ENCODE results near the gene ABCA7. TPM values are rescaled to one million over a fixed set of nuclear protein-coding genes. Genes with fewer than 3 reads are reported as not detected.

ABCA7 gene
- total and polyA plus RNA-seq, 4 donors, result 3.0 to 60.9 (median 4.8) TPM

DNA sequence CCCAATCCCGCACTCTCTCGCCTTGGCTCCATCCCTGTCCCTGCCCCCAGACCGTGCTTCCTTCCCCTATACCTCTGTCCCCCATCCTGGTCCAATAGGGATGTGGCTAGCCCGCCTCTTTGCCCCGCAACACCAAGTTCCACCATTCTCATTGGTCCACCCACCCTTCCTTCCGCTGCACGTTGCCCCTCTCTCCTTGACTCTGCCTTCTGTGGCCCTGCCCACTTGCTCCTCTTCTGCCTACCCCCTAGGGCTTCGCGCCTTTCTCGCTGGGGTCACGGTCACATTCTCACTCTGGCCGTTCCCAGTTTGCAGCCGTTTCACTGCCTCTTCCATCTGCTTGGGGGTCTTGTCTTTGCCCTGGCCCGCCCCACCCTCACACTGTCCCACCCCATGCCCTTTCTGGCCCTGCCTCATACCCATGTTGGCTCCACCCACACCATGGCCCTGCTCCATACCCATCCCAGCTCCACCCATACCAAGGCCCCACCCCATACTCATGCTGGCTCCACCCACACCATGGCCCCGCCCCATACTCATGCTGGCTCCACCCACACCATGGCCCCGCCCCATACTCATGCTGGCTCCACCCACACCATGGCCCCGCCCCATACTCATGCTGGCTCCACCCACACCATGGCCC, 22.6 kb downstream of the ABCA7 start:
- TF ChIP-seq GABPA (IDR thresholded peaks at IDR 0.05 in 1 of 2, conservative IDR thresholded peaks at IDR 0.05 in 1 of 2), result no peak
- TF ChIP-seq, protein P1, sequence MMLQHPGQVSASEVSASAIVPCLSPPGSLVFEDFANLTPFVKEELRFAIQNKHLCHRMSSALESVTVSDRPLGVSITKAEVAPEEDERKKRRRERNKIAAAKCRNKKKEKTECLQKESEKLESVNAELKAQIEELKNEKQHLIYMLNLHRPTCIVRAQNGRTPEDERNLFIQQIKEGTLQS (IDR thresholded peaks at IDR 0.05), result no peak
- TF ChIP-seq NR2F2 (IDR thresholded peaks at IDR 0.05), result no peak
- TF ChIP-seq HNF4A (conservative IDR thresholded peaks at IDR 0.05), result no peak
- no peak for TF ChIP-seq SP1 (IDR thresholded peaks at IDR 0.05)
- TF ChIP-seq JUND (IDR thresholded peaks at IDR 0.05), result no peak
- no peak for TF ChIP-seq YY1 (IDR thresholded peaks at IDR 0.05)
- no peak for TF ChIP-seq MAX (IDR thresholded peaks at IDR 0.05)
- TF ChIP-seq, protein P2, sequence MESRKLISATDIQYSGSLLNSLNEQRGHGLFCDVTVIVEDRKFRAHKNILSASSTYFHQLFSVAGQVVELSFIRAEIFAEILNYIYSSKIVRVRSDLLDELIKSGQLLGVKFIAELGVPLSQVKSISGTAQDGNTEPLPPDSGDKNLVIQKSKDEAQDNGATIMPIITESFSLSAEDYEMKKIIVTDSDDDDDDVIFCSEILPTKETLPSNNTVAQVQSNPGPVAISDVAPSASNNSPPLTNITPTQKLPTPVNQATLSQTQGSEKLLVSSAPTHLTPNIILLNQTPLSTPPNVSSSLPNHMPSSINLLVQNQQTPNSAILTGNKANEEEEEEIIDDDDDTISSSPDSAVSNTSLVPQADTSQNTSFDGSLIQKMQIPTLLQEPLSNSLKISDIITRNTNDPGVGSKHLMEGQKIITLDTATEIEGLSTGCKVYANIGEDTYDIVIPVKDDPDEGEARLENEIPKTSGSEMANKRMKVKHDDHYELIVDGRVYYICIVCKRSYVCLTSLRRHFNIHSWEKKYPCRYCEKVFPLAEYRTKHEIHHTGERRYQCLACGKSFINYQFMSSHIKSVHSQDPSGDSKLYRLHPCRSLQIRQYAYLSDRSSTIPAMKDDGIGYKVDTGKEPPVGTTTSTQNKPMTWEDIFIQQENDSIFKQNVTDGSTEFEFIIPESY (IDR thresholded peaks at IDR 0.05), result no peak
- TF ChIP-seq RXRA (IDR thresholded peaks at IDR 0.05), result no peak
- no peak for TF ChIP-seq TAF1 (conservative IDR thresholded peaks at IDR 0.05)
- no peak for TF ChIP-seq FOXA2 (IDR thresholded peaks at IDR 0.05)
- TF ChIP-seq REST (IDR thresholded peaks at IDR 0.05), result no peak
- TF ChIP-seq RAD21 (IDR thresholded peaks at IDR 0.05), result no peak
- TF ChIP-seq HNF4G (IDR thresholded peaks at IDR 0.05), result no peak
- no peak for TF ChIP-seq EGR1 (IDR thresholded peaks at IDR 0.05; ENCODE audit: low read depth in 2 of 2)
- no peak for TF ChIP-seq FOXA1 (IDR thresholded peaks at IDR 0.05)
- TF ChIP-seq CTCF (IDR thresholded peaks at IDR 0.05; ENCODE audit: low read depth, low read length, missing input control), result no peak
- Histone ChIP-seq H3K9me3 (ENCODE audit: control insufficient read depth in 4 of 4, low read length in 3 of 4) (peaks cover 0 to 7% (median 0%) of the 10 kb centered on the region in 4 donors), H3K4me3 (ENCODE audit: low read depth in 1 of 3, low read length in 3 of 3) (no peak overlapping the region), H3K4me1 (ENCODE audit: control insufficient read depth in 4 of 4, insufficient read depth in 4 of 4, low read length in 3 of 4) (peaks cover 2 to 21% (median 8%) of the 10 kb centered on the region in 4 donors), H3K27me3 (ENCODE audit: control insufficient read depth in 4 of 4, insufficient read depth in 4 of 4, low read length in 3 of 4) (no peaks in the 10 kb centered on the region), H3K36me3 (ENCODE audit: control insufficient read depth in 4 of 4, insufficient read depth in 3 of 4, low read depth in 1 of 4, low read length in 3 of 4) (no peaks in the 10 kb centered on the region), H3K27ac (ENCODE audit: low read depth in 1 of 2, low read length in 2 of 2) (no peak overlapping the region), H3K9ac (ENCODE audit: low read depth in 1 of 2, low read length in 2 of 2) (no peak overlapping the region)
- no peak for DNase-seq (ENCODE audit: low spot score)
- 87% methylated on average over 17 of the region's 17 CpGs for WGBS
